Neutrophil (primary cell): ENCODE data around the gene DLGAP3.
"Not testable (repeated sequence)": the region's sequence is repeated elsewhere in the genome, so short reads cannot be mapped to it uniquely, and the experiment has no call there.

Experiments used
- H3K27ac ChIP-seq: fragments of 200-600 bp; sonication (generic); 2 replicates; pipeline ENCODE4 v1.5.1; 2016; ENCODE audit warnings: mild to moderate bottlenecking, moderate library complexity
- H3K27me3 ChIP-seq: fragments of 200-600 bp; sonication (generic); 2 replicates; pipeline ENCODE4 v1.6.0; 2016; ENCODE audit warnings: mild to moderate bottlenecking
- H3K36me3 ChIP-seq: fragments of 200-600 bp; sonication (generic); 2 replicates; pipeline ENCODE4 v1.5.1; 2017
- H3K4me1 ChIP-seq, 2 experiments: fragments of 200-600 bp in 1 of 2; sonication (generic) in 1 of 2; 1 replicate in 1 of 2; 2 replicates in 1 of 2; pipeline versions ENCODE4 v1.5.1 to v1.6.1; 2013 to 2016; ENCODE audit warnings: low read depth in 1 of 2, low read length in 1 of 2, mild to moderate bottlenecking in 1 of 2, moderate library complexity in 1 of 2; ENCODE audit not compliant: control insufficient read depth in 1 of 2, insufficient read depth in 1 of 2
- H3K4me3 ChIP-seq, 2 experiments: fragments of 200-600 bp in 1 of 2; sonication (generic) in 1 of 2; 1 replicate in 1 of 2; 2 replicates in 1 of 2; pipeline ENCODE4 v1.5.1; 2013 to 2016; ENCODE audit warnings: low read depth in 1 of 2, low read length in 1 of 2, mild to moderate bottlenecking in 1 of 2, moderate library complexity in 1 of 2
- H3K9me3 ChIP-seq: fragments of 200-600 bp; sonication (generic); 2 replicates; pipeline ENCODE4 v1.5.1; 2016
- CTCF ChIP-seq: fragments of 200-600 bp; sonication (generic); IDR thresholded peaks from 2 replicates; pipeline ENCODE4 v1.5.1; 2016; ENCODE audit warnings: antibody characterized with exemption

The DLGAP3 gene

GRCh38 chr1:34970220-34970735 is 40.8 kb upstream of the DLGAP3 start:
- TF ChIP-seq CTCF = no peak
- H3K4me1 ChIP-seq = no peaks in the 10 kb centered on the region
- H3K36me3 ChIP-seq = no peaks in the 10 kb centered on the region
- H3K27ac ChIP-seq = no peak overlapping the region
- H3K9me3 ChIP-seq = no peaks in the 10 kb centered on the region
- peaks cover 27% of the 10 kb centered on the region for H3K27me3 ChIP-seq
- no peak overlapping the region for H3K4me3 ChIP-seq

GRCh38 chr1:34968297-34968696 is 38.8 kb upstream of the DLGAP3 start:
- not testable (repeated sequence) for H3K4me1 ChIP-seq, H3K36me3 ChIP-seq, H3K9me3 ChIP-seq, H3K4me3 ChIP-seq, H3K27ac ChIP-seq
- peaks cover 44% of the 10 kb centered on the region for H3K27me3 ChIP-seq

- peaks cover 51% of the 10 kb centered on the region for H3K27me3 ChIP-seq
- not testable (repeated sequence) for H3K9me3 ChIP-seq, H3K4me1 ChIP-seq, H3K36me3 ChIP-seq, H3K27ac ChIP-seq, H3K4me3 ChIP-seq
These were observed 38.2 kb upstream of the DLGAP3 start for GRCh38 chr1:34967672-34968071.

- no peaks in the 10 kb centered on the region for H3K36me3 ChIP-seq
- no peak overlapping the region for H3K27ac ChIP-seq
- TF ChIP-seq CTCF = no peak
- H3K27me3 ChIP-seq = peaks cover 58% of the 10 kb centered on the region
- no peak overlapping the region for H3K4me3 ChIP-seq
- H3K4me1 ChIP-seq = no peaks in the 10 kb centered on the region
- no peaks in the 10 kb centered on the region for H3K9me3 ChIP-seq
These were observed 36.1 kb upstream of the DLGAP3 start for GRCh38 chr1:34965597-34965996.

- H3K4me3 ChIP-seq = no peak overlapping the region
- H3K27ac ChIP-seq = no peak overlapping the region
- H3K27me3 ChIP-seq = peaks cover 47% of the 10 kb centered on the region
- no peaks in the 10 kb centered on the region for H3K9me3 ChIP-seq
- H3K4me1 ChIP-seq = no peaks in the 10 kb centered on the region
- no peaks in the 10 kb centered on the region for H3K36me3 ChIP-seq
- TF ChIP-seq CTCF = no peak
These were observed 21.0 kb upstream of the DLGAP3 start for GRCh38 chr1:34950428-34950827.

GRCh38 chr1:34948739-34949138 is 19.3 kb upstream of the DLGAP3 start:
- H3K27me3 ChIP-seq = peaks cover 60% of the 10 kb centered on the region
- not testable (repeated sequence) for H3K4me3 ChIP-seq, H3K4me1 ChIP-seq, H3K27ac ChIP-seq, H3K36me3 ChIP-seq, H3K9me3 ChIP-seq

- not testable (repeated sequence) for H3K4me3 ChIP-seq, H3K4me1 ChIP-seq, H3K9me3 ChIP-seq, H3K36me3 ChIP-seq, H3K27ac ChIP-seq
- H3K27me3 ChIP-seq = peaks cover 64% of the 10 kb centered on the region
These were observed 18.3 kb upstream of the DLGAP3 start for GRCh38 chr1:34947641-34948314.
